HG02623 (cell line): ENCODE data around the gene JAK2.

Experiments used
- ATAC-seq: cut with Tn5 transposase; IDR thresholded peaks from one replicate; pipeline ENCODE4 v1.9.1; 2021; ENCODE audit warnings: moderate library complexity; ENCODE audit not compliant: unreplicated experiment

The JAK2 gene

DNA sequence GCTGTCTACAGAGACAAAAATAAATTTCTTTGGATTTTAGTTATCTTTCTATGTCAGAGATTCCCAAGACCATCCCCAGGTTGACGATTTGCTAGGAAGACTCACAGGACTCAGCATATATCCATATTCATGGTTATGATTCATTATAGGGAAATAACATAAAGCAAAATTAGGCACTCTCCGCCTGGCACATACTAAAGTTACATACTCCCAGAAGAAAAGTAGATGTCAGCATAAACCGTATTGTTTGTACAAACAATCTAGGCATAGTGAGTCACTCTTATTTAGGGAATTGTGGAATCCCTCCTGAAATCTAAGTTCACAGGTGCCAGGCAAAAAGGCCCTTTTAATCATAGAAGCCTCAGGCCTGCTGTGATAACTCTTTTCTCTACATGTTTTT is 137.4 kb downstream of the JAK2 start:
- ATAC-seq = no peak

DNA sequence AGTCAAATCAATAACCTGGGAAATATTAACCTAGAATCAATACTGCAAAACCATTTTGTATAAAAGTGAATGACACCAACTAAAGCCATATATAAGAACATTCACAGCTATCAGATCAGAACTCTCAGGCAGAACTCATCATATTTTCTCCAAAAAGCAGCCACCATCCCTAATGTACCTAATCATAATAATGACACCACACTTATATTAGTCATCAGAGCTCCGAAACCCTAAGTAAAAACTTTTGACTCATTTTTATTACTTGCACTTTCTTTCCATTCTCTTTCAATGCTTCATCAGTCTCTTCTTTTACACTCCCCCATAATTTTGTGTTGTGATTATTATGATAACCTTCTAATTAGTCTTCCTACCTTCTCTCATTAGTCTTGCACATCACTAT is 155.1 kb downstream of the JAK2 start:
- no peak for ATAC-seq

GRCh38 chr9:5144217-5144616 is 159.1 kb downstream of the JAK2 start:
- ATAC-seq = no peak

DNA sequence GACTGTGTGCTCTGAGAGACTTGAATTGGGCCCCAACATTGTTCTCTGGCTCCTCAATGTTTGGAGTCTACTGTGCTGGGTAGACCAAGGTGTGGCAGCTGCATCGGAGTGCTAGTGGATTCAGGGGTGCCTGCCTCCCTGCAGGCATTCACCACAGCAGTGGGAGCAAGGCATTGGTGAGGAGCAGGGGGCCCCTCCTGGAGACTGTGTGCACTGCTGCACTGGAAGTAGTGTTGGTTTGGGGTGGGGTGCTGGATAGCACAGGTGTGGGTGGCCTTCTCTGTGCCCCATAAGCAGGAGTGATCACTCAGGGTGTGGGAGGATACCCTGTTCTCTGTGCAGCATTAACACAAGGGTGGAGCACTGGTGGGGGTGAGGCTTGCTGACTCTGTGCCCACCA is 161.2 kb downstream of the JAK2 start:
- ATAC-seq = no peak
